HepG2 (cell line): ENCODE data around the gene ATG9A. TPM values are rescaled to one million over a fixed set of nuclear protein-coding genes. Genes with fewer than 3 reads are reported as not detected.

Source experiments
- ATAC-seq: fragments of 200-7000 bp; cut with Tn5 transposase; 3 replicates; pipeline ENCODE4 v1.9.1; 2020; ENCODE audit warnings: mild to moderate bottlenecking, moderate library complexity
- BruUV-seq: library from RNA; stranded (reverse); fragments of 400-500 nt; replicated peaks from 2 replicates; lab custom pipeline; 2021; lab: Mats Ljungman, UMichigan
- CTCF ChIA-PET: fragments of 300-600 bp; formaldehyde crosslinking; extraction: SDS; loops from one replicate; lab custom pipeline; 2021; ENCODE audit warnings: low total read pairs, inconsistent platforms, low intra/inter-chr PET ratio; lab: Yijun Ruan, JAX
- POLR2A ChIA-PET: fragments of 350-600 bp; sonication (Branson Sonifier 250); formaldehyde crosslinking; loops from one replicate; lab custom pipeline; 2020; ENCODE audit warnings: antibody characterized with exemption, inconsistent platforms; lab: Yijun Ruan, JAX
- DNase-seq: peaks from one replicate; pipeline ENCODE4 v3.0.0-alpha.2; 2015; ENCODE audit warnings: low spot score
- FAIRE-seq: peaks from 3 replicates; lab custom pipeline; 2011; peaks lifted over from hg19 to GRCh38; lab: Jason Lieb, UNC
- H2AFZ ChIP-seq: one replicate; pipeline ENCODE4 v1.6.1; 2011; ENCODE audit warnings: low read length, inconsistent platforms
- H3K27ac ChIP-seq: fragments of 300-600 bp; 3 replicates; pipeline ENCODE4 v1.8.0; 2011; ENCODE audit warnings: mixed run types, mild to moderate bottlenecking, mixed read lengths, low read length, inconsistent platforms; ENCODE audit not compliant: insufficient read depth; ENCODE audit errors: extremely low read length
- H3K27me3 ChIP-seq, 2 experiments: fragments of 200-600 bp in 1 of 2; 2 replicates in 1 of 2; 3 replicates in 1 of 2; pipeline versions ENCODE4 v1.6.0 to v1.8.0; 2011; ENCODE audit warnings: low read length in 2 of 2, mild to moderate bottlenecking in 2 of 2, moderate library complexity in 2 of 2, inconsistent platforms in 1 of 2; ENCODE audit not compliant: insufficient read depth in 2 of 2, control insufficient read depth in 1 of 2
- H3K36me3 ChIP-seq, 2 experiments: fragments of 200-600 bp in 1 of 2; replicated peaks in 1 of 2; 2 replicates in 1 of 2; 3 replicates in 1 of 2; pipeline versions ENCODE4 v1.5.1 to v1.8.0; 2011; ENCODE audit warnings: low read length in 2 of 2, inconsistent platforms in 1 of 2; ENCODE audit not compliant: insufficient read depth in 2 of 2, control insufficient read depth in 1 of 2
- H3K4me1 ChIP-seq: 2 replicates; pipeline ENCODE4 v1.5.1; 2012; ENCODE audit warnings: low read length, inconsistent platforms; ENCODE audit not compliant: insufficient read depth
- H3K4me2 ChIP-seq: 2 replicates; pipeline ENCODE4 v1.6.0; 2011; ENCODE audit warnings: low read depth, low read length, inconsistent platforms
- H3K4me3 ChIP-seq, 3 experiments: fragments of 200-600 bp in 1 of 3; sonication (generic), shearing (Covaris generic) in 1 of 3; replicated peaks in 1 of 3; 2 replicates each; pipeline ENCODE4 v1.5.1; 2011 to 2016; ENCODE audit warnings: low read length in 3 of 3, inconsistent platforms in 2 of 3, low read depth in 2 of 3, mild to moderate bottlenecking in 2 of 3, control low read depth in 1 of 3, mixed read lengths in 1 of 3; ENCODE audit not compliant: insufficient read depth in 1 of 3
- H3K79me2 ChIP-seq: one replicate; pipeline ENCODE4 v1.6.1; 2011; ENCODE audit warnings: low read length, inconsistent platforms; ENCODE audit not compliant: insufficient read depth
- H3K9ac ChIP-seq: 2 replicates; pipeline ENCODE4 v1.6.0; 2011; ENCODE audit warnings: mild to moderate bottlenecking, low read depth, low read length, inconsistent platforms; ENCODE audit not compliant: insufficient read depth
- H3K9me3 ChIP-seq: 2 replicates; pipeline ENCODE4 v1.5.1; 2012; ENCODE audit warnings: mild to moderate bottlenecking, low read length
- H4K20me1 ChIP-seq: 2 replicates; pipeline ENCODE4 v1.6.0; 2011; ENCODE audit warnings: inconsistent platforms, mild to moderate bottlenecking, low read length, moderate library complexity; ENCODE audit not compliant: insufficient read depth
- GTF3A ChIP-seq: sonication (generic); formaldehyde crosslinking; conservative IDR thresholded peaks from 2 replicates; pipeline ENCODE4 v1.4.0; 2020; ENCODE audit warnings: mild to moderate bottlenecking, missing genetic modification reagents
- HDAC2 ChIP-seq: sonication (generic); formaldehyde crosslinking; IDR thresholded peaks from 2 replicates; pipeline ENCODE4 v1.4.0; 2020; ENCODE audit warnings: missing genetic modification reagents
- HDAC6 ChIP-seq: fragments of 200-600 bp; sonication (generic); IDR thresholded peaks from 2 replicates; pipeline ENCODE4 v1.7.0; 2017; ENCODE audit warnings: mild to moderate bottlenecking, antibody characterized with exemption, low read length, low read depth
- LCORL ChIP-seq, 2 experiments: fragments of 450-650 bp in 1 of 2; sonication (generic) in 1 of 2; formaldehyde crosslinking in 1 of 2; IDR thresholded peaks; 2 replicates each; pipeline versions ENCODE4 v1.5.0 to v1.6.1; 2017 to 2020; ENCODE audit warnings: antibody characterized with exemption in 1 of 2, missing genetic modification reagents in 1 of 2
- MEIS2 ChIP-seq: sonication (generic); formaldehyde crosslinking; IDR thresholded peaks from 2 replicates; pipeline ENCODE4 v1.9.0; 2021; ENCODE audit warnings: mild to moderate bottlenecking, missing genetic modification reagents
- NFIC ChIP-seq: IDR thresholded peaks from 2 replicates; pipeline ENCODE4 v1.6.1; 2012; ENCODE audit warnings: mild to moderate bottlenecking, low read length, inconsistent platforms
- POGZ ChIP-seq: sonication (generic); formaldehyde crosslinking; IDR thresholded peaks from 2 replicates; pipeline ENCODE4 v1.4.0; 2020; ENCODE audit warnings: mild to moderate bottlenecking, missing genetic modification reagents
- RXRB ChIP-seq: IDR thresholded peaks from 2 replicates; pipeline ENCODE4 v1.6.1; 2016; ENCODE audit warnings: borderline replicate concordance, missing genetic modification reagents, missing compliant biosample characterization
- SOX5 ChIP-seq: IDR thresholded peaks from 2 replicates; pipeline ENCODE4 v1.6.1; 2016; ENCODE audit warnings: borderline replicate concordance
- ZEB1 ChIP-seq: IDR thresholded peaks from 2 replicates; pipeline ENCODE4 v1.6.1; 2012; ENCODE audit warnings: mild to moderate bottlenecking, low read depth, inconsistent platforms; ENCODE audit not compliant: insufficient replicate concordance
- ZNF274 ChIP-seq: sonication (generic); formaldehyde crosslinking; IDR thresholded peaks from 2 replicates; pipeline ENCODE4 v1.5.1; 2020; ENCODE audit warnings: mild to moderate bottlenecking, missing genetic modification reagents
- ZNF333 ChIP-seq: sonication (generic); formaldehyde crosslinking; IDR thresholded peaks from 2 replicates; pipeline ENCODE4 v1.4.0; 2020; ENCODE audit warnings: mild to moderate bottlenecking, missing genetic modification reagents, borderline replicate concordance
- ZNF501 ChIP-seq: sonication (generic); formaldehyde crosslinking; IDR thresholded peaks from 2 replicates; pipeline ENCODE4 v1.5.1; 2020; ENCODE audit warnings: mild to moderate bottlenecking, moderate library complexity, missing genetic modification reagents
- ZNF564 ChIP-seq: sonication (generic); formaldehyde crosslinking; IDR thresholded peaks from 2 replicates; pipeline ENCODE4 v1.8.1; 2023; ENCODE audit warnings: mild to moderate bottlenecking, missing genetic modification reagents
- WGBS: methylation state at CpG from one replicate; pipeline ENCODE4 v1.1.6; 2017; ENCODE audit warnings: low lambda C conversion rate; 5-methylcytosine and 5-hydroxymethylcytosine counted together
- in situ Hi-C: cut with HindIII; loops from 2 replicates; pipeline ENCODE4 v1.10.0; 2017; ENCODE audit warnings: low pct_unique_long_range_greater_than_20kb; ENCODE audit not compliant: extremely low pct_ligation_motif_present
- intact Hi-C: fragments of 100-400 bp; cut with micrococcal nuclease; formaldehyde crosslinking; loops from one replicate; pipeline ENCODE4 v1.10.0; 2022; ENCODE audit not compliant: unreplicated experiment
- polyA plus RNA-seq, 8 experiments: library from polyadenylated mRNA; depleted of rRNA in 3 of 8; stranded (reverse) in 7 of 8; unstranded in 1 of 8; fragments of >200 nt; fragmentation: Illumina TruSeq in 4 of 8; extraction: Trizol in 4 of 8; gene quantifications; 2 replicates each; pipeline versions ENCODE4 v1.2.1 to v1.2.3, GENCODE V29; 2011 to 2016; ENCODE audit warnings: low read depth in 4 of 8, missing spikeins in 1 of 8, mixed read lengths in 1 of 8; ENCODE audit not compliant: insufficient read depth in 1 of 8
- total RNA-seq, 5 experiments: library from RNA; depleted of rRNA; stranded (reverse); fragments of >200 nt; fragmentation: Illumina TruSeq; extraction: Trizol; gene quantifications; 2 replicates each; pipeline ENCODE4 v1.2.3, GENCODE V29; 2016; ENCODE audit warnings: low read depth in 1 of 5
- TF ChIP-seq, protein P1 (sequence below): sonication (generic); formaldehyde crosslinking; IDR thresholded peaks from 2 replicates; pipeline ENCODE4 v1.8.1; 2023; ENCODE audit warnings: missing genetic modification reagents, mild to moderate bottlenecking, borderline replicate concordance
- TF ChIP-seq, protein P2 (sequence below): sonication (generic); formaldehyde crosslinking; IDR thresholded peaks from 2 replicates; pipeline ENCODE4 v1.8.1; 2023; ENCODE audit warnings: missing genetic modification reagents, inconsistent platforms, borderline replicate concordance
- TF ChIP-seq, protein P3 (sequence below): sonication (generic); formaldehyde crosslinking; conservative IDR thresholded peaks from 2 replicates; pipeline ENCODE4 v1.8.0; 2022; ENCODE audit warnings: missing genetic modification reagents
- TF ChIP-seq, protein P4 (sequence below): sonication (generic); formaldehyde crosslinking; IDR thresholded peaks from 2 replicates; pipeline ENCODE4 v1.8.0; 2022; ENCODE audit warnings: missing genetic modification reagents, mild to moderate bottlenecking, inconsistent platforms, borderline replicate concordance

The ATG9A gene
- total and polyA plus RNA-seq, 2 of the 13 experiments (the other 11 are each of a cell fraction or from before 2014, with no cell fraction given) = 35.0 to 131 TPM

DNA sequence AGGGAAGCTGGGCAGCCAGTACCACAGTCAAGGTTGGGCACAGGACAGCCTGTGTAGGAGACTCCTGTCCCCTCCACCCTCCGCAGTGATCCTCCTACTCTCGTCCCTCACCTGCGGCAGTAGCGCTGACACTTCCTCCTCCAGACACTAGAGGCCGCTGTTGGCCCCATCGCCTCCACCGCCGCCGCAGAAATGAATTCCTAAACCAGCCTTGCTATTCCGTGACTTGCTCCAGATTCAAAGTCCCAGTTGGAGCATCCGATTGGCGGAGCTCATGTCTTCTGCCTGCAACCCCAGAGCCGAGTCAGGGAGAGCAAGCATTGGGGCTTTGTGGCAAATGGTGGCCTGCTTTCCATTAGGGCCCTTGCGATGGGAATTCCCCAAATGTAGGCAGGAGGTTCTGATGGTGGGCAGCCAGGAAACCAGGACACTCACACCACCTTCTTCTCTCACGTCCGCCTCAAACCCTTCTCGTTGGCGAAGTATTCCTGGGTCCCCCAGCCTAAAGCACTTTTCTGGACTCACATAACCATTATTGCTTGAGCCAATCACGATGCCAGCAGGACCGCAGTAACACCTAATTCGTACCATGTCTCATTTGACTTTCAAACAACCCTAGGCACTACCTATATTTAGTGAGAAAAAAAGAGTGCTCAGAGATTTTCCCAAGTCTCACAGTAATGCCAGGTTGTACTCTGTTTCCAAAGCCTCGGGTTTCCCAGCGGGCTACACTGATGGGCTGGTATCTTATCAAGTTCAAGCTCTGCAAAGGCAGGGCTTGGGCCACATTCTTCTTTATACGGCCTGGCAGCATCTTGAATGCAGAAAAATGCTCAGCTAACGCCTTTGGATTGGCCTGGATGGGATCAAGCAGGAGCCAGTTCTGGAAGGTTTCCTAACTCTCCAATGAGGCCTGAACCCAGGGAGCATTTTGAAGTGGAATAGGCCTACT, 48.5 kb upstream of the ATG9A start:
- Histone ChIP-seq H3K4me2 (peak overlapping the region; percentile 96), H3K36me3 (peaks cover 2 to 4% of the 10 kb centered on the region in 2 experiments; a peak in 2 of 5 replicates), H3K9me3 (no peaks in the 10 kb centered on the region), H3K4me1 (peaks cover 42% of the 10 kb centered on the region), H4K20me1 (no peaks in the 10 kb centered on the region), H2AFZ (peak overlapping the region; percentile 66), H3K4me3 (peak overlapping the region; percentile 59 to 77 (median 73)), H3K27ac (no peak overlapping the region), H3K27me3 (peaks cover 0 to 9% of the 10 kb centered on the region in 2 experiments; a peak in 1 of 5 replicates), H3K9ac (peak overlapping the region; percentile 80; the same call in 1 of the 2 replicates), H3K79me2 (no peaks in the 10 kb centered on the region)
- in situ Hi-C loops = no loop called here
- ChIA-PET CTCF (interaction anchor here (0.9 to 5.4 kb wide), 5 partner anchors 17 to 118 kb away, joined by 3 to 88 read pairs (median 4); partner anchors contain the start of genes NHEJ1, TUBA4A and TUBA4B), POLR2A (interaction anchor here (1.0 to 3.3 kb wide), 19 partner anchors 8 to 276 kb away, joined by 3 to 70 read pairs (median 14); partner anchors contain the start of genes ABCB6, ANKZF1, ATG9A and CNPPD1)
- ATAC-seq (peak; percentile 61), FAIRE-seq (peak; percentile 92), DNase-seq (peak; percentile 69)
- WGBS = 31% methylated on average over 21 of the region's 25 CpGs
- intact Hi-C loops = loop anchor here (1.0 kb wide), 1 partner anchor 118 kb away; the partner anchor contains the start of gene NHEJ1
- no TSS peak for BruUV-seq
- TF ChIP-seq ZNF274 = peak; percentile 60
- no peak for TF ChIP-seq LCORL (IDR thresholded peaks at IDR 0.05)
- TF ChIP-seq LCORL (CRISPR knock-in tag; IDR thresholded peaks at IDR 0.05) = peak; percentile 71; the same call in 1 of the 2 replicates
- TF ChIP-seq, protein P1, sequence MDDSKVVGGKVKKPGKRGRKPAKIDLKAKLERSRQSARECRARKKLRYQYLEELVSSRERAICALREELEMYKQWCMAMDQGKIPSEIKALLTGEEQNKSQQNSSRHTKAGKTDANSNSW (CRISPR knock-in tag) = no peak
- peak; percentile 65; the same call in 1 of the 2 replicates for TF ChIP-seq ZNF501
- TF ChIP-seq, protein P2, sequence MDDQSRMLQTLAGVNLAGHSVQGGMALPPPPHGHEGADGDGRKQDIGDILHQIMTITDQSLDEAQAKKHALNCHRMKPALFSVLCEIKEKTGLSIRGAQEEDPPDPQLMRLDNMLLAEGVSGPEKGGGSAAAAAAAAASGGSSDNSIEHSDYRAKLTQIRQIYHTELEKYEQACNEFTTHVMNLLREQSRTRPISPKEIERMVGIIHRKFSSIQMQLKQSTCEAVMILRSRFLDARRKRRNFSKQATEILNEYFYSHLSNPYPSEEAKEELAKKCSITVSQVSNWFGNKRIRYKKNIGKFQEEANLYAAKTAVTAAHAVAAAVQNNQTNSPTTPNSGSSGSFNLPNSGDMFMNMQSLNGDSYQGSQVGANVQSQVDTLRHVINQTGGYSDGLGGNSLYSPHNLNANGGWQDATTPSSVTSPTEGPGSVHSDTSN (CRISPR knock-in tag) = no peak
- no peak for TF ChIP-seq HDAC6
- no peak for TF ChIP-seq SOX5 (CRISPR knock-in tag)
- peak; percentile 39; the same call in 1 of the 2 replicates for TF ChIP-seq RXRB (CRISPR knock-in tag)
- TF ChIP-seq ZNF333 = peak; percentile 79
- TF ChIP-seq NFIC = no peak
- TF ChIP-seq, protein P3, sequence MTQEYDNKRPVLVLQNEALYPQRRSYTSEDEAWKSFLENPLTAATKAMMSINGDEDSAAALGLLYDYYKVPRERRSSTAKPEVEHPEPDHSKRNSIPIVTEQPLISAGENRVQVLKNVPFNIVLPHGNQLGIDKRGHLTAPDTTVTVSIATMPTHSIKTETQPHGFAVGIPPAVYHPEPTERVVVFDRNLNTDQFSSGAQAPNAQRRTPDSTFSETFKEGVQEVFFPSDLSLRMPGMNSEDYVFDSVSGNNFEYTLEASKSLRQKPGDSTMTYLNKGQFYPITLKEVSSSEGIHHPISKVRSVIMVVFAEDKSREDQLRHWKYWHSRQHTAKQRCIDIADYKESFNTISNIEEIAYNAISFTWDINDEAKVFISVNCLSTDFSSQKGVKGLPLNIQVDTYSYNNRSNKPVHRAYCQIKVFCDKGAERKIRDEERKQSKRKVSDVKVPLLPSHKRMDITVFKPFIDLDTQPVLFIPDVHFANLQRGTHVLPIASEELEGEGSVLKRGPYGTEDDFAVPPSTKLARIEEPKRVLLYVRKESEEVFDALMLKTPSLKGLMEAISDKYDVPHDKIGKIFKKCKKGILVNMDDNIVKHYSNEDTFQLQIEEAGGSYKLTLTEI (CRISPR knock-in tag) = no peak
- TF ChIP-seq, protein P4, sequence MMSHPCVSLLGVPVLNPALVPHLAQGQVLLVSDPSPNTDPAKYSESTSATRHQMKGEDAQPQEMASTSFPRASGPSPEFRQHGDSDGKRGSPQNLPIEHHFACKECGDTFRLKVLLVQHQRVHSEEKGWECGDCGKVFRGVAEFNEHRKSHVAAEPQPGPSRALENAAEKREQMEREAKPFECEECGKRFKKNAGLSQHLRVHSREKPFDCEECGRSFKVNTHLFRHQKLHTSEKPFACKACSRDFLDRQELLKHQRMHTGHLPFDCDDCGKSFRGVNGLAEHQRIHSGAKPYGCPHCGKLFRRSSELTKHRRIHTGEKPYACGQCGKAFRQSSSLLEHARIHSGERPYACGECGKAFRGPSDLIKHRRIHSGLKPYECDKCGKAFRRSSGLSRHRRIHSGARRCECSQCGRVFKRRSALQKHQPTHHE = 0 out of 2 replicates have a peak, but pooled peaks have one; percentile 53
- TF ChIP-seq HDAC2 = peak; percentile 51; the same call in 1 of the 2 replicates
- peak; percentile 68 for TF ChIP-seq POGZ (CRISPR knock-in tag)
- TF ChIP-seq GTF3A (CRISPR knock-in tag) = no peak
- TF ChIP-seq ZNF564 (CRISPR knock-in tag) = no peak
- TF ChIP-seq ZEB1 = no peak
- TF ChIP-seq MEIS2 (CRISPR knock-in tag) = 0 out of 2 replicates have a peak, but pooled peaks have one; percentile 44
